ENCODE results near the gene STAT3. TPM values are rescaled to one million over a fixed set of nuclear protein-coding genes. Genes with fewer than 3 reads are reported as not detected.

Gene STAT3
- total and polyA plus RNA-seq, 2 donors (not counting 3 experiments of a cell fraction or from before 2014, with no cell fraction given), result 59.1 to 124 TPM

GRCh38 chr17:42354956-42355843 is 33.0 kb downstream of the STAT3 start:
- intact Hi-C loops (cut with micrococcal nuclease), result no loop called here
- TF ChIP-seq EZH2 (IDR thresholded peaks at IDR 0.05; ENCODE audit: borderline replicate concordance, low read depth, low read length, severe bottlenecking), result no peak
- no peak for TF ChIP-seq POLR2AphosphoS5 (IDR thresholded peaks at IDR 0.05; ENCODE audit: insufficient read depth, low read depth, low read length)
- POLR2A ChIA-PET, result no interaction called here
- no peak overlapping the region for H3K4me2 ChIP-seq (ENCODE audit: insufficient read depth, low read length)
- H2AFZ ChIP-seq (ENCODE audit: low read depth, low read length), result no peak overlapping the region
- no peaks in the 10 kb centered on the region for H3K4me1 ChIP-seq (ENCODE audit: control insufficient read depth, extremely low read depth, insufficient read depth, low read length)
- no TSS peak for BruUV-seq (replicated peaks)
- FAIRE-seq (peak; percentile 49), DNase-seq (ENCODE audit: low read depth, low spot score) (no peak)
- H4K20me1 ChIP-seq (replicated peaks; ENCODE audit: control insufficient read depth, extremely low read depth, insufficient read depth, low read length), result peaks cover 4% of the 10 kb centered on the region
- CTCF ChIA-PET, result no interaction called here
- dilution Hi-C loops (cut with MboI; ENCODE audit: extremely low pct_ligation_motif_present, low sequenced_read_pairs), result no loop called here
- no peak overlapping the region for H3K9ac ChIP-seq (replicated peaks; ENCODE audit: extremely low read depth, insufficient read depth, low read length)
- no peaks in the 10 kb centered on the region for H3K9me3 ChIP-seq (replicated peaks; ENCODE audit: control insufficient read depth, insufficient read depth, low read length)
- H3K79me2 ChIP-seq (ENCODE audit: control insufficient read depth, insufficient read depth, low read length), result peaks cover 55% of the 10 kb centered on the region
- H3K27me3 ChIP-seq (ENCODE audit: control insufficient read depth in 2 of 2, insufficient read depth in 2 of 2, low read length in 2 of 2), result no peaks in the 10 kb centered on the region
- H3K9me1 ChIP-seq (replicated peaks; ENCODE audit: control insufficient read depth, extremely low read depth, insufficient read depth, low read length), result no peaks in the 10 kb centered on the region
- no peak overlapping the region for H3K4me3 ChIP-seq (replicated peaks in 1 of 3; ENCODE audit: insufficient read depth in 1 of 3, low read depth in 1 of 3, low read length in 3 of 3)
- H3K27ac ChIP-seq (ENCODE audit: insufficient read depth, low read depth, low read length), result no peak overlapping the region
- H3K36me3 ChIP-seq (ENCODE audit: control insufficient read depth in 2 of 2, extremely low read depth in 1 of 2, insufficient read depth in 2 of 2, low read length in 2 of 2), result no peaks in the 10 kb centered on the region

- no TSS peak for BruUV-seq (replicated peaks)
- CTCF ChIA-PET, result no interaction called here
Observed at GRCh38 chr17:42348104-42348503, 40.1 kb downstream of the STAT3 start.

More at GRCh38 chr17:42348104-42348503, 40.1 kb downstream of the STAT3 start:
- DNase-seq (ENCODE audit: low read depth, low spot score) (no peak), FAIRE-seq (no peak)
- H3K36me3 ChIP-seq (ENCODE audit: control insufficient read depth in 2 of 2, extremely low read depth in 1 of 2, insufficient read depth in 2 of 2, low read length in 2 of 2), result peaks cover 4 to 13% of the 10 kb centered on the region in 2 experiments
- H3K27ac ChIP-seq (ENCODE audit: insufficient read depth, low read depth, low read length), result no peak overlapping the region
- no peak overlapping the region for H3K4me3 ChIP-seq (replicated peaks in 1 of 3; ENCODE audit: insufficient read depth in 1 of 3, low read depth in 1 of 3, low read length in 3 of 3)
- TF ChIP-seq POLR2A (IDR thresholded peaks at IDR 0.05; ENCODE audit: low read depth, low read length), result no peak
- no peak for TF ChIP-seq POLR2AphosphoS5 (IDR thresholded peaks at IDR 0.05; ENCODE audit: insufficient read depth, low read depth, low read length)
- TF ChIP-seq MAX (IDR thresholded peaks at IDR 0.05; ENCODE audit: insufficient read depth, insufficient read length), result no peak
- no peak for TF ChIP-seq MYC (IDR thresholded peaks at IDR 0.05; ENCODE audit: low read depth, low read length)
- TF ChIP-seq EZH2 (IDR thresholded peaks at IDR 0.05; ENCODE audit: borderline replicate concordance, low read depth, low read length, severe bottlenecking), result no peak
- TF ChIP-seq GATA2 (IDR thresholded peaks at IDR 0.05; ENCODE audit: insufficient read depth, insufficient read length, low read depth, low read length), result no peak
- no peak for TF ChIP-seq CTCF (IDR thresholded peaks at IDR 0.05; ENCODE audit: extremely low read depth in 1 of 2, insufficient read depth in 1 of 2, low read depth in 1 of 2, low read length in 2 of 2)
- TF ChIP-seq JUN (IDR thresholded peaks at IDR 0.05; ENCODE audit: borderline replicate concordance, insufficient read depth, insufficient read length, low read depth), result no peak
- TF ChIP-seq FOS (IDR thresholded peaks at IDR 0.05; ENCODE audit: borderline replicate concordance, insufficient read depth, low read length), result no peak
- dilution Hi-C loops (cut with MboI; ENCODE audit: extremely low pct_ligation_motif_present, low sequenced_read_pairs) (loop anchor here (25.0 kb wide), 1 partner anchor 164 kb away; no protein-coding TSS in a partner anchor), intact Hi-C loops (cut with micrococcal nuclease) (loop anchor here (5.0 kb wide), 1 partner anchor 39 kb away; the partner anchor contains the start of gene STAT3)
- no peak overlapping the region for H3K9ac ChIP-seq (replicated peaks; ENCODE audit: extremely low read depth, insufficient read depth, low read length)
- no peaks in the 10 kb centered on the region for H3K27me3 ChIP-seq (ENCODE audit: control insufficient read depth in 2 of 2, insufficient read depth in 2 of 2, low read length in 2 of 2)
- no peaks in the 10 kb centered on the region for H3K9me1 ChIP-seq (replicated peaks; ENCODE audit: control insufficient read depth, extremely low read depth, insufficient read depth, low read length)
- peaks cover 35% of the 10 kb centered on the region for H3K79me2 ChIP-seq (ENCODE audit: control insufficient read depth, insufficient read depth, low read length)
- no peaks in the 10 kb centered on the region for H3K9me3 ChIP-seq (replicated peaks; ENCODE audit: control insufficient read depth, insufficient read depth, low read length)
- H2AFZ ChIP-seq (ENCODE audit: low read depth, low read length), result no peak overlapping the region
- peaks cover 12% of the 10 kb centered on the region for H3K4me1 ChIP-seq (ENCODE audit: control insufficient read depth, extremely low read depth, insufficient read depth, low read length)
- POLR2A ChIA-PET, result no interaction called here
- no peak overlapping the region for H3K4me2 ChIP-seq (ENCODE audit: insufficient read depth, low read length)
- H4K20me1 ChIP-seq (replicated peaks; ENCODE audit: control insufficient read depth, extremely low read depth, insufficient read depth, low read length), result no peaks in the 10 kb centered on the region
